Measurements from ENCODE around the gene CHIC1. TPM values are rescaled to one million over a fixed set of nuclear protein-coding genes. Genes with fewer than 3 reads are reported as not detected.

Gene CHIC1
- total and polyA plus RNA-seq, 2 donors (not counting 3 experiments of a cell fraction or from before 2014, with no cell fraction given) = 3.0 to 6.1 TPM

- no peak overlapping the region for H2AFZ ChIP-seq (ENCODE audit: low read depth, low read length)
- no peaks in the 10 kb centered on the region for H3K4me1 ChIP-seq (ENCODE audit: control insufficient read depth, extremely low read depth, insufficient read depth, low read length)
- no peak for FAIRE-seq
- dilution Hi-C loops (cut with MboI; ENCODE audit: extremely low pct_ligation_motif_present, low sequenced_read_pairs) (no loop called here), intact Hi-C loops (cut with micrococcal nuclease) (no loop called here)
- no peak overlapping the region for H3K9ac ChIP-seq (replicated peaks; ENCODE audit: extremely low read depth, insufficient read depth, low read length)
- TF ChIP-seq JUN (IDR thresholded peaks at IDR 0.05; ENCODE audit: borderline replicate concordance, insufficient read depth, insufficient read length, low read depth) (no peak), FOS (IDR thresholded peaks at IDR 0.05; ENCODE audit: borderline replicate concordance, insufficient read depth, low read length) (no peak), CTCF (IDR thresholded peaks at IDR 0.05; ENCODE audit: extremely low read depth in 1 of 2, insufficient read depth in 1 of 2, low read depth in 1 of 2, low read length in 2 of 2) (no peak), MAX (IDR thresholded peaks at IDR 0.05; ENCODE audit: insufficient read depth, insufficient read length) (no peak), EZH2 (IDR thresholded peaks at IDR 0.05; ENCODE audit: borderline replicate concordance, low read depth, low read length, severe bottlenecking) (no peak), MYC (IDR thresholded peaks at IDR 0.05; ENCODE audit: low read depth, low read length) (no peak), GATA2 (IDR thresholded peaks at IDR 0.05; ENCODE audit: insufficient read depth, insufficient read length, low read depth, low read length) (no peak), POLR2A (IDR thresholded peaks at IDR 0.05; ENCODE audit: low read depth, low read length) (no peak), POLR2AphosphoS5 (IDR thresholded peaks at IDR 0.05; ENCODE audit: insufficient read depth, low read depth, low read length) (no peak)
- H3K4me2 ChIP-seq (ENCODE audit: insufficient read depth, low read length) = no peak overlapping the region
- H3K36me3 ChIP-seq (ENCODE audit: control insufficient read depth in 2 of 2, extremely low read depth in 1 of 2, insufficient read depth in 2 of 2, low read length in 2 of 2) = no peaks in the 10 kb centered on the region
- no peaks in the 10 kb centered on the region for H3K9me1 ChIP-seq (replicated peaks; ENCODE audit: control insufficient read depth, extremely low read depth, insufficient read depth, low read length)
- no peaks in the 10 kb centered on the region for H4K20me1 ChIP-seq (replicated peaks; ENCODE audit: control insufficient read depth, extremely low read depth, insufficient read depth, low read length)
- no peaks in the 10 kb centered on the region for H3K27me3 ChIP-seq (ENCODE audit: control insufficient read depth in 2 of 2, insufficient read depth in 2 of 2, low read length in 2 of 2)
- ChIA-PET POLR2A (no interaction called here), CTCF (no interaction called here)
- DNase-seq (ENCODE audit: low read depth, low spot score) = no peak
- H3K79me2 ChIP-seq (ENCODE audit: control insufficient read depth, insufficient read depth, low read length) = no peaks in the 10 kb centered on the region
- H3K9me3 ChIP-seq (replicated peaks; ENCODE audit: control insufficient read depth, insufficient read depth, low read length) = no peaks in the 10 kb centered on the region
- H3K27ac ChIP-seq (ENCODE audit: insufficient read depth, low read depth, low read length) = no peak overlapping the region
- H3K4me3 ChIP-seq (replicated peaks in 1 of 3; ENCODE audit: insufficient read depth in 1 of 3, low read depth in 1 of 3, low read length in 3 of 3) = no peak overlapping the region
- no TSS peak for BruUV-seq (replicated peaks)
Observed at GRCh38 chrX:73647212-73647611, 84.2 kb downstream of the CHIC1 start.

Measured in endothelial cell of umbilical vein (primary cell).